Smooth muscle cell (in vitro differentiated cells): ENCODE measurements around the gene QRICH1. TPM values are rescaled to one million over a fixed set of nuclear protein-coding genes. Genes with fewer than 3 reads are reported as not detected.

Experiments
- DNase-seq: peaks from one replicate; lab custom pipeline; 2025; ENCODE audit not compliant: unreplicated experiment; lab: John Stamatoyannopoulos, UW
- H2AFZ ChIP-seq: fragments of 200-600 bp; sonication (generic); 2 replicates; pipeline ENCODE4 v1.6.0; 2016; ENCODE audit warnings: antibody characterized with exemption, low read depth, mild to moderate bottlenecking
- H3F3A ChIP-seq: fragments of 200-600 bp; sonication (generic); 2 replicates; pipeline ENCODE4 v1.6.0; 2017; ENCODE audit warnings: antibody characterized with exemption, low read depth
- H3K27ac ChIP-seq: fragments of 200-600 bp; sonication (generic); 2 replicates; pipeline ENCODE4 v1.5.1; 2016; ENCODE audit warnings: low read depth, mild to moderate bottlenecking
- H3K27me3 ChIP-seq: fragments of 200-600 bp; sonication (generic); 2 replicates; pipeline ENCODE4 v1.6.1; 2016; ENCODE audit warnings: low read depth, mild to moderate bottlenecking
- H3K36me3 ChIP-seq: fragments of 200-600 bp; sonication (generic); 2 replicates; pipeline ENCODE4 v1.5.1; 2016; ENCODE audit warnings: low read depth
- H3K4me1 ChIP-seq: fragments of 200-600 bp; sonication (generic); 2 replicates; pipeline ENCODE4 v1.5.1; 2016; ENCODE audit warnings: low read depth
- H3K4me2 ChIP-seq: fragments of 200-600 bp; sonication (generic); 2 replicates; pipeline ENCODE4 v1.6.0; 2016; ENCODE audit warnings: mild to moderate bottlenecking
- H3K4me3 ChIP-seq: fragments of 200-600 bp; sonication (generic); 2 replicates; pipeline ENCODE4 v1.5.1; 2016; ENCODE audit warnings: mild to moderate bottlenecking
- H3K79me2 ChIP-seq: fragments of 200-600 bp; sonication (generic); 2 replicates; pipeline ENCODE4 v1.6.0; 2016; ENCODE audit warnings: low read depth, mild to moderate bottlenecking
- H3K9ac ChIP-seq: fragments of 200-600 bp; sonication (generic); 2 replicates; pipeline ENCODE4 v1.6.0; 2016; ENCODE audit warnings: low read depth
- H3K9me3 ChIP-seq: fragments of 200-600 bp; sonication (generic); replicated peaks from 2 replicates; pipeline ENCODE4 v1.5.1; 2016; ENCODE audit warnings: low read depth
- H4K20me1 ChIP-seq: fragments of 200-600 bp; sonication (generic); 2 replicates; pipeline ENCODE4 v1.6.0; 2016; ENCODE audit warnings: low read depth
- CTCF ChIP-seq: fragments of 200-600 bp; sonication (generic); IDR thresholded peaks from 2 replicates; pipeline ENCODE4 v1.5.1; 2017; ENCODE audit warnings: borderline replicate concordance, mild to moderate bottlenecking, antibody characterized with exemption; ENCODE audit not compliant: insufficient read depth, poor library complexity, severe bottlenecking
- WGBS: methylation state at CpG from one replicate; pipeline ENCODE4 v1.1.7; 2016; ENCODE audit warnings: low lambda C conversion rate; 5-methylcytosine and 5-hydroxymethylcytosine counted together
- polyA plus RNA-seq: library from polyadenylated mRNA; unstranded; fragments of >200 nt; fragmentation: Nextera tagmentation; extraction: Ambion mirVana; gene quantifications from 2 replicates; pipeline ENCODE4 v1.2.1, GENCODE V29; 2016
- total RNA-seq: library from RNA; depleted of rRNA; stranded (reverse); fragments of >200 nt; gene quantifications from 2 replicates; pipeline ENCODE4 v1.2.3, GENCODE V29; 2014

Gene QRICH1
- total and polyA plus RNA-seq, 2 experiments from 2014 or later: 38.2 to 62.0 TPM

DNA sequence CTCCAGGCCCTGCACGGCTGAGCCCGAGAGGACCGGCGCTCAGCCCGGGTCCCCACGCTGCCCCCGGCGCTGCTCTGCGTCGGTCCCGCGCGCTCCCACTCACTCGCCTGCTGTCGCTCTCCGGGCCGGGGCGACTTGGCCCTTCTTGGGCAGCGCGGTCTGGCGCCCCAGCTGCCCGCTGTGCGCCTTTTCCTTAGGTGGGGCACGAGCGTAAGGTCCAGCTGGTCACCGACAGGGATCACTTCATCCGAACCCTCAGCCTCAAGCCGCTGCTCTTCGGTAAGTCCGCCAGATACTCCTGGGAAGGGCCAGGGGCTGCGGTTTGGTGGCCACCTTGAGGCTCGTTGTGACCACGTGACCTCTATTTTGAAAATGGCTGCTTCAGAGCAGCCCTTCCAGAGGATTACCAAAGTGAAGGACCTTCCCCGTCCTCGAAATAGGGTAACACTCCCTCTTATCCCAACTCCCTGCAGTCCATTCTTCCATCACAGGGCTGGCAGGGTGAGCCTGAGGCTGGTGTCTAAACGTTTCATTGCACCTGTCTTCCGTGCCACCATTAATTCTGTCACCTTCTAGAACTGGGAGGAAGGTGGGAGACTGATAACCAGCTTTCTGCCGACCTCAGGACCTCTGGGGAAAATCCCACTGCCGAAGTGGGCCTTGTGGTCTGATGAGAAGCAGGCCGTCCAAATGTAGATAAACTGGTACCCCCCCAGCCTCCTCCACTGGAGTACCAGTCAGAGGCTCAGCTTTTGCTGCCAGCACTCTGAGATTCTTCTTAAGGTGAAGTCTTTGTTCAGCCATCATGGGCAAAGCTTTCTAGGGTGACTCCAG, 103.0 kb downstream of the QRICH1 start:
- Histone ChIP-seq H3K4me3 (peak overlapping the region; percentile 80), H3K4me1 (peaks cover 16% of the 10 kb centered on the region), H3F3A (peaks cover 3% of the 10 kb centered on the region), H4K20me1 (no peaks in the 10 kb centered on the region), H3K36me3 (no peaks in the 10 kb centered on the region), H3K27me3 (no peaks in the 10 kb centered on the region), H3K9ac (peak overlapping the region; percentile 85), H3K4me2 (peak overlapping the region; percentile 94), H3K79me2 (peaks cover 20% of the 10 kb centered on the region), H2AFZ (peak overlapping the region; percentile 7), H3K9me3 (no peaks in the 10 kb centered on the region), H3K27ac (peak overlapping the region; percentile 94)
- DNase-seq: no peak
- 9% methylated on average over 36 of the region's 40 CpGs for WGBS
- TF ChIP-seq CTCF: no peak

DNA sequence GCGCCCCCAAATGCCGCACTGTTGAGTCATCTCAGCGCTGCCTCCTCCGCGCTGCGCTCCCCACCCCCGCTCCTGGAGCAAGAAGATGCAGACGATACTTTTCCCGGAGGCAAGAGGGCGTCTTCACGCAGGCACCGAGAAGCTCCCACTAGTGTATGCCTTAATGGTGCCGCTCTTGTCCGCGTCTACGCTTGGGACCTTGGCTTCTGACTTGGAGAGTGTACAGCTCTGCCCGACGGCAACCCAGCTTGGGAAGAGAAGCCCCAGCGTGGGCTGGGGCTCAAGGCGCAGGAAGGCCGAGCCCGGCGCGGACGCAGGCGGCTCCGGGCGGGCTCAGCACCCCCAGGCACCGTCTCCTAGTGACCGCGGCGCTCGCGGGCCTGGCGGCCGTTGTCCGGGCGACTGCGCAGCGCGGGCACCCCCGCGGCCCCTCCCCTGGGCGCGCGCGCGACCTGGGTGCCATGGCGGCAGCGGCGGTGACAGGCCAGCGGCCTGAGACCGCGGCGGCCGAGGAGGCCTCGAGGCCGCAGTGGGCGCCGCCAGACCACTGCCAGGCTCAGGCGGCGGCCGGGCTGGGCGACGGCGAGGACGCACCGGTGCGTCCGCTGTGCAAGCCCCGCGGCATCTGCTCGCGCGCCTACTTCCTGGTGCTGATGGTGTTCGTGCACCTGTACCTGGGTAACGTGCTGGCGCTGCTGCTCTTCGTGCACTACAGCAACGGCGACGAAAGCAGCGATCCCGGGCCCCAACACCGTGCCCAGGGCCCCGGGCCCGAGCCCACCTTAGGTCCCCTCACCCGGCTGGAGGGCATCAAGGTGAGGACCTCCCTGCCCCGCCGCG, 103.9 kb downstream of the QRICH1 start, which contains the start of gene P4HTM:
Gene P4HTM (plus strand): TSS at position 446 of the 840 bp plus-strand sequence. CDS start 16 bp downstream, at position 462.
- peak within 1 kb of the TSS; percentile 94 for H3K4me2 ChIP-seq
- peak within 1 kb of the TSS; percentile 94 for H3K27ac ChIP-seq
- peaks cover 20% of the 10 kb centered on the region for H3K79me2 ChIP-seq
- peaks cover 16% of the 10 kb centered on the region for H3K4me1 ChIP-seq
- H3F3A ChIP-seq: peaks cover 3% of the 10 kb centered on the region
- H2AFZ ChIP-seq: peak within 1 kb of the TSS; percentile 92
- H4K20me1 ChIP-seq: no peaks in the 10 kb centered on the region
- DNase-seq: peak; percentile 72
- WGBS: under 1% methylated on average over 80 of the region's 91 CpGs
- no peaks in the 10 kb centered on the region for H3K27me3 ChIP-seq
- H3K4me3 ChIP-seq: peak within 1 kb of the TSS; percentile 80
- no peaks in the 10 kb centered on the region for H3K9me3 ChIP-seq
- TF ChIP-seq CTCF: no peak
- no peaks in the 10 kb centered on the region for H3K36me3 ChIP-seq
- H3K9ac ChIP-seq: peak within 1 kb of the TSS; percentile 85

DNA sequence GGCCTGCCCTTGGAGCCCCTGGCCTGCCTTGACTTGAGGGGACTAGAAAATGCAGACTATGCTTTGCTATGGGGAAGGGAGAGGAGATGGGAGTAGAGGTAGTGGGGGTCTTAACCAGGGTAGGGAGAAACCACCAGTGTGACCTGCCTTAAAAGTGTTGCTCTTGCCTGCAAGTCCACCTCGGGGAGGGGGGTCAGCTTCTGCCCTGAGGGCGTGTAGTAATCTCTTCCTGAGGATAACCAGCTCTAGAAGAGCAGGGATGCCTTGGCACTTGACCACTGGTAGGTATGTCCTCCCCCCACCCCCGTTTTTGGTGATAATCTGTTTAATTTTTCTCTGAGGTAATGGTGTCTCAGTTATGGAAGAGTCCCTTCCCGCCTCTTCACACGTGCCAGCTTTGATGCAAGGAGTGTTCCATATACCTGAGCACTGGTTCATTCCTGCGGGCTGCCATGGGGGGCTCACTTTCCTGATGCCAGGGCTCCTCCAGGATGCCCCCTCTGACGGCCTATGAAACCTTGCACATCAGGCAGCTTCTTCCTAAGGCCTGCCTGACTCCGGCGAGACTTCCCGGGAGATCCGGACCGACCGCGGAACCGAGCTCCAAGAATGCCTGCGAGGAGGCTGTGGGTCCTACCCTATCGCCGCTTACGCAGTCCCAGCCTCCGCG, 104.6 kb downstream of the QRICH1 start:
- Histone ChIP-seq H3F3A (peaks cover 3% of the 10 kb centered on the region), H3K9me3 (no peaks in the 10 kb centered on the region), H3K27me3 (no peaks in the 10 kb centered on the region), H3K4me2 (peak overlapping the region; percentile 94), H3K9ac (peak overlapping the region; percentile 85), H3K79me2 (peaks cover 20% of the 10 kb centered on the region), H2AFZ (no peak overlapping the region), H4K20me1 (no peaks in the 10 kb centered on the region), H3K4me3 (peak overlapping the region; percentile 80), H3K36me3 (no peaks in the 10 kb centered on the region), H3K27ac (peak overlapping the region; percentile 94), H3K4me1 (peaks cover 16% of the 10 kb centered on the region)
- no peak for DNase-seq
- WGBS: 4% methylated on average over 21 of the region's 21 CpGs
- no peak for TF ChIP-seq CTCF
